Tibial nerve (tissue), 4 donors: ENCODE data around the gene MTRF1L. TPM values are rescaled to one million over a fixed set of nuclear protein-coding genes. Genes with fewer than 3 reads are reported as not detected.
A peak's percentile ranks its signal among the peaks of the same experiment; 100 is the strongest.

Experiments used
- DNase-seq, 2 donors: peaks; one replicate each; pipeline ENCODE4 v3.0.0-alpha.2; 2019; ENCODE audit warnings: low spot score in 2 of 2
- H3K27ac ChIP-seq, 4 donors: fragments of 200-600 bp; sonication (generic) in 3 of 4; one replicate each; pipeline ENCODE4 v1.5.1; 2017 to 2019; ENCODE audit warnings: mild to moderate bottlenecking in 1 of 4
- H3K27me3 ChIP-seq, 2 donors: fragments of 200-600 bp; sonication (generic) in 1 of 2; one replicate each; pipeline versions ENCODE4 v1.5.1 to v1.6.0; 2017 to 2019
- H3K36me3 ChIP-seq, 3 donors: fragments of 200-600 bp; sonication (generic); one replicate each; pipeline ENCODE4 v1.5.1; 2018 to 2019
- H3K4me1 ChIP-seq, 4 donors: fragments of 200-600 bp; sonication (generic) in 3 of 4; one replicate each; pipeline ENCODE4 v1.5.1; 2017 to 2019
- H3K4me3 ChIP-seq, 4 donors: fragments of 200-600 bp; sonication (generic) in 3 of 4; one replicate each; pipeline ENCODE4 v1.5.1; 2017 to 2019; ENCODE audit warnings: mild to moderate bottlenecking in 1 of 4, moderate library complexity in 1 of 4
- H3K9me3 ChIP-seq, 4 donors: fragments of 200-600 bp; sonication (generic) in 3 of 4; one replicate each; pipeline ENCODE4 v1.5.1; 2017 to 2019
- EP300 ChIP-seq, 2 donors: sonication (generic); formaldehyde crosslinking; IDR thresholded peaks; one replicate each; pipeline ENCODE4 v1.6.1; 2017; ENCODE audit warnings: antibody characterized with exemption in 2 of 2, mild to moderate bottlenecking in 1 of 2
- POLR2A ChIP-seq, 2 donors: fragments of 450-650 bp; IDR thresholded peaks; one replicate each; pipeline ENCODE4 v1.6.1; 2017; ENCODE audit warnings: antibody characterized with exemption in 2 of 2, mild to moderate bottlenecking in 2 of 2, moderate library complexity in 2 of 2
- WGBS, 2 donors: methylation state at CpG; one replicate each; pipeline ENCODE4 v1.1.5; 2018; 5-methylcytosine and 5-hydroxymethylcytosine counted together
- total RNA-seq, 4 donors: library from RNA; depleted of rRNA; stranded (reverse); fragments of >200 nt; gene quantifications; one replicate each; pipeline ENCODE4 v1.1.0, GENCODE V29; 2016
- TF ChIP-seq, protein P1 (sequence below), 5 experiments: fragments of 200-600 bp in 3 of 5; fragments of 450-650 bp in 2 of 5; sonication (generic) in 3 of 5; IDR thresholded peaks; one replicate each; pipeline ENCODE4 v1.5.1; 2016 to 2019; ENCODE audit warnings: antibody characterized with exemption in 5 of 5, mild to moderate bottlenecking in 3 of 5, moderate library complexity in 2 of 5

MTRF1L gene
- total RNA-seq, 4 donors from 2014 or later: 10.6 to 22.3 (median 12.4) TPM

DNA sequence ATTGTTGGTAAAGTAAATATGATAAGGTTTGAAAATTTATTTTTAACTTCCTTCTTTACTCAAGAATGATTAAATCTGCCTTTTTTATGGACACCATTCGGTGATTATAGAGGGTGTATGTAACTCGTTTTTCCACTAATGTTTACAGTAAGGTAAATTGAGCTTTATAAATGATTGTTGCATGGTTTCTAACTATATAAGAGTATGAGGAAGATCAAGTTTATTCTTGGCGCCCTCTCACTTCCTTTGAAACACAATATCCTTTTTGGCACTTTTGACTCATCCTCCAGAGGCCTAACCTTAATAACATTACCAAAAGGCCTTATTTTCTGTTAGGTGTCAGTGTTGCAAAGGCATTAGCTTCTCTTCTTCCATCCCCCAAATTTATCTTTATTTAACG, 41.8 kb upstream of the MTRF1L start:
- Histone ChIP-seq H3K9me3 (no peaks in the 10 kb centered on the region), H3K4me1 (no peaks in the 10 kb centered on the region), H3K27me3 (no peaks in the 10 kb centered on the region), H3K27ac (no peak overlapping the region), H3K36me3 (no peaks in the 10 kb centered on the region), H3K4me3 (no peak overlapping the region)
- TF ChIP-seq, protein P1, sequence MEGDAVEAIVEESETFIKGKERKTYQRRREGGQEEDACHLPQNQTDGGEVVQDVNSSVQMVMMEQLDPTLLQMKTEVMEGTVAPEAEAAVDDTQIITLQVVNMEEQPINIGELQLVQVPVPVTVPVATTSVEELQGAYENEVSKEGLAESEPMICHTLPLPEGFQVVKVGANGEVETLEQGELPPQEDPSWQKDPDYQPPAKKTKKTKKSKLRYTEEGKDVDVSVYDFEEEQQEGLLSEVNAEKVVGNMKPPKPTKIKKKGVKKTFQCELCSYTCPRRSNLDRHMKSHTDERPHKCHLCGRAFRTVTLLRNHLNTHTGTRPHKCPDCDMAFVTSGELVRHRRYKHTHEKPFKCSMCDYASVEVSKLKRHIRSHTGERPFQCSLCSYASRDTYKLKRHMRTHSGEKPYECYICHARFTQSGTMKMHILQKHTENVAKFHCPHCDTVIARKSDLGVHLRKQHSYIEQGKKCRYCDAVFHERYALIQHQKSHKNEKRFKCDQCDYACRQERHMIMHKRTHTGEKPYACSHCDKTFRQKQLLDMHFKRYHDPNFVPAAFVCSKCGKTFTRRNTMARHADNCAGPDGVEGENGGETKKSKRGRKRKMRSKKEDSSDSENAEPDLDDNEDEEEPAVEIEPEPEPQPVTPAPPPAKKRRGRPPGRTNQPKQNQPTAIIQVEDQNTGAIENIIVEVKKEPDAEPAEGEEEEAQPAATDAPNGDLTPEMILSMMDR (IDR thresholded peaks at IDR 0.05): no peak
- no peak for TF ChIP-seq EP300 (IDR thresholded peaks at IDR 0.05)
- WGBS, 2 donors: 83 to 86% methylated on average over 4 of the region's 4 CpGs
- no peak for DNase-seq

DNA sequence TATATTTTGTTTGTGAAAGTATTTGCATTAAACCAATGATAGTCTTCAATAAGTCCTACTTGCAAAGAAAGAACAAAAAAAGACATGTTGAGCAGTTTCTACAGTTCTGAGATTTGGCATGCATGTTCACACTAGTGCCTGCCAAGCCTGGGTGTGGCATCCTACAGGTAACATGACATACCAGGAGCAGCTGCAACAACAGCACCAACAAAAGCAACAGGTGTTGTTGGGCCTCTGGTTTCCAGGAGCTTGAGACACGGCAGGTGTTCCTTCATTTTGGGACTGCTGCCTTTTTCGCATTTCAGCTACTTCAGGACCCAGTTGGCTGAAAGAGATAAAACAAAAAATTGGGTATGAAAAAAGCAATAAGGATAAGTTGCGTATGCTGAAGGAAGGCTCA, 41.2 kb upstream of the MTRF1L start:
- no peak for DNase-seq
- 80 to 94% methylated on average over 3 of the region's 3 CpGs for WGBS, 2 donors
- Histone ChIP-seq H3K27me3 (no peaks in the 10 kb centered on the region), H3K36me3 (no peaks in the 10 kb centered on the region), H3K27ac (no peak overlapping the region), H3K9me3 (no peaks in the 10 kb centered on the region), H3K4me1 (no peaks in the 10 kb centered on the region), H3K4me3 (no peak overlapping the region)
- TF ChIP-seq, protein P1 (IDR thresholded peaks at IDR 0.05): no peak
- TF ChIP-seq POLR2A (IDR thresholded peaks at IDR 0.05) (no peak), EP300 (IDR thresholded peaks at IDR 0.05) (no peak)

DNA sequence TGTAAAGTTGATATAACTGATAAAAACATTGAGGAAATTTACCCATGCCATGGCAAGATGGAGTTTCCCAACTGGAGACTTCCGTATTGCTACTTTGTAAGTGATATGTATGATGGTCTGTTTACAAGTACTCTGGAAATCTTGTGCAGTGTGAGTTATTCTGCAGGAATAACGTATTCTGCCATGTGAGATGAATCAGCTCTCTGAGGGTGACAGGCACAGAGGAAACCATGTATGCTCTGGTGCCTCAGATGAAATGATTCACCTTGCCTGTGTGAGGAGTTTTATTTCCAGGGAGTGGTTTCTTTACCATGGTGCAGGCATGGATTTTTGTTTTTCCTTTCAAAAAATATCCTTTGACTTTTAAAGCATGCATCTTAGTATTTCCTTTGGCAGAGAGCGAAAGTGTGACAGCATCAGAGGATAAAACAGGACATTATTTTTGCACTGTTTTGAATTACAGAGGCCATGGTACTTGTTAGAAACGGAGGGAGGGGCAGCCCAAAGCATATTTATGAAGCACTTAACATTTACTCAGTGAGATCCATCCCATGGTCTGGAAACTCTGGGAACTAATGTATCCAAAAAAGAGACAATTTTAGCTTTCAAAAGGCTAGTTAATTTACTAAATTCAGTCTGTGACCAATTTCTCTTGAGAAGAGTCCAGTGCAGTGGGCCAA, 36.0 kb upstream of the MTRF1L start:
- no peak overlapping the region for H3K4me3 ChIP-seq
- H3K4me1 ChIP-seq: no peaks in the 10 kb centered on the region
- 64 to 73% methylated on average over 4 of the region's 4 CpGs for WGBS, 2 donors
- H3K9me3 ChIP-seq: no peaks in the 10 kb centered on the region
- no peaks in the 10 kb centered on the region for H3K27me3 ChIP-seq
- DNase-seq: no peak
- no peak overlapping the region for H3K27ac ChIP-seq
- no peak for TF ChIP-seq POLR2A (IDR thresholded peaks at IDR 0.05)
- no peak for TF ChIP-seq EP300 (IDR thresholded peaks at IDR 0.05)
- TF ChIP-seq, protein P1 (IDR thresholded peaks at IDR 0.05): no peak
- no peaks in the 10 kb centered on the region for H3K36me3 ChIP-seq

DNA sequence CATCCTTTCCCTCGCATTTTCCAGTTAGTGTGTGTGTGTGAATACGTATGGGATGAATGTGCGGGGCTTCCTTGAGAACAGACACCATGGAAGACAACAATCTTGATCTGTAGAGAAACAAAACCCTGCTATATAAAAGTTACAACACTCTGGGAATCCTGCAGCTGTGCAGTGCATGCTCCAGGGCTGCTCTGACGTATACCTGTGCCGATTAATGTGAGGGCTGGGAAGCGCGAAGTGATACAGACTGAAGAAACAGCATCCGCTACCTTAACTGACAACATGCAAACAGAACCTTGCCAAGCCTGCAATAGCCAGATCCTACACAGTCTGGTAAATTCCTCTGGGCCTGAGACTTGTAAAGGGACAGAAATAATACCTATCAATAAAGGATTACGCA, 31.6 kb upstream of the MTRF1L start:
- no peak for TF ChIP-seq POLR2A (IDR thresholded peaks at IDR 0.05)
- Histone ChIP-seq H3K27me3 (no peaks in the 10 kb centered on the region), H3K4me1 (no peaks in the 10 kb centered on the region), H3K27ac (no peak overlapping the region), H3K9me3 (no peaks in the 10 kb centered on the region), H3K36me3 (no peaks in the 10 kb centered on the region), H3K4me3 (no peak overlapping the region)
- 94 to 96% methylated on average over 9 of the region's 9 CpGs for WGBS, 2 donors
- no peak for DNase-seq

DNA sequence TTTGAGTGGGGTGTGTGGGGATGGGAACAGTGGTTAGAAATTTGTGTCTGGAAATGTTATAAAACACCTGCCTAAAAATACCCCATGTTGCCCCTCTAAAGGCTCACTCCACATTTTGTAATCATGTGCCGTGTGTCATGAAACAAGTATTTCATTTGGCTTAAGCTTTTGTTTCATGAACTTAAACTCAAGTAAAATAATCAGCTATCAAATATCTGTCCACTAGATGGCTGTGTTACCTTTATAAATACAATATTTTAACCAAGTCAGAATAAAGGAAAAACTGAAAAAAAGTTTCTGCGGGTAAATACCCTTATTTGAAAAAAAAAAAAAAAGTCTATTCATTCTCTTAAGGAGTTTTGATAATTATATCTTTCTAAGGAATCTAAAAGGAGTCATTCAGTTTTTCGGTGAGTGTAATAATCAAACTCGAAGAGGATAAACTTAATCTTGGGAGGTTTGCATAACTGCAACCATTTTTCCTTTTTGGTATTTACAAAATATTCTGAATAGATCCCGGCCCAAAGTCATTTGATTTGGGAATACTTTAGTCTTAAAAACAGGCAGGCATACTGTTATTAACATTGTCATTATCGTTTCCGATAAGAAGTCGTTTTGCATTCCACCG, 29.9 kb upstream of the MTRF1L start:
- H3K4me3 ChIP-seq: no peak overlapping the region
- no peak for DNase-seq
- no peaks in the 10 kb centered on the region for H3K9me3 ChIP-seq
- WGBS, 2 donors: 50 to 54% methylated on average over 9 of the region's 9 CpGs
- no peaks in the 10 kb centered on the region for H3K27me3 ChIP-seq
- H3K36me3 ChIP-seq: no peaks in the 10 kb centered on the region
- no peak for TF ChIP-seq EP300 (IDR thresholded peaks at IDR 0.05)
- TF ChIP-seq, protein P1 (IDR thresholded peaks at IDR 0.05): peak in 4 of 5 experiments; percentile 12 to 30 (median 26)
- no peak for TF ChIP-seq POLR2A (IDR thresholded peaks at IDR 0.05)
- no peak overlapping the region for H3K27ac ChIP-seq
- H3K4me1 ChIP-seq: no peaks in the 10 kb centered on the region
